ENCODE data around the gene NOL6. TPM values are rescaled to one million over a fixed set of nuclear protein-coding genes. Genes with fewer than 3 reads are reported as not detected.

NOL6 gene
- total and polyA plus RNA-seq, 2 of the 13 experiments (the other 11 are each of a cell fraction or from before 2014, with no cell fraction given): 17.0 to 30.2 TPM

- no TSS peak for BruUV-seq (replicated peaks)
- peak overlapping the region; percentile 40; the same call in 1 of the 2 replicates for H3K4me2 ChIP-seq (ENCODE audit: low read depth, low read length)
- POLR2A ChIA-PET: interaction anchor here (1.2 to 2.3 kb wide), 5 partner anchors 10 to 49 kb away, joined by 5 to 10 read pairs (median 9); partner anchors contain the start of gene NOL6
- FAIRE-seq (peak; percentile 54), DNase-seq (ENCODE audit: low spot score) (peak; percentile 73), ATAC-seq (peak; percentile 89)
- CTCF ChIA-PET (ENCODE audit: low intra/inter-chr PET ratio, low total read pairs): interaction anchor here (1.2 to 2.7 kb wide), 3 partner anchors 14 to 78 kb away, joined by 5 to 21 read pairs (median 11); partner anchors contain the start of gene AQP7
- H2AFZ ChIP-seq (ENCODE audit: low read length): no peak overlapping the region
- intact Hi-C loops (cut with micrococcal nuclease; ENCODE audit: unreplicated experiment): loop anchor here (2.0 kb wide), 1 partner anchor 38 kb away; no protein-coding TSS in a partner anchor
- H3K9me3 ChIP-seq (ENCODE audit: low read length): no peaks in the 10 kb centered on the region
- H3K9ac ChIP-seq (ENCODE audit: insufficient read depth, low read depth, low read length): no peak overlapping the region
- WGBS (ENCODE audit: low lambda C conversion rate): 0% methylated on average over 2 of the region's 7 CpGs
- in situ Hi-C loops (cut with HindIII; ENCODE audit: extremely low pct_ligation_motif_present, low pct_unique_long_range_greater_than_20kb): no loop called here
- no peaks in the 10 kb centered on the region for H3K79me2 ChIP-seq (ENCODE audit: insufficient read depth, low read length)
- H3K27me3 ChIP-seq (ENCODE audit: control insufficient read depth in 1 of 2, insufficient read depth in 2 of 2, low read length in 2 of 2): peaks cover 1 to 19% of the 10 kb centered on the region in 2 experiments; a peak in 4 of 5 replicates
- no peaks in the 10 kb centered on the region for H3K36me3 ChIP-seq (replicated peaks in 1 of 2; ENCODE audit: control insufficient read depth in 1 of 2, insufficient read depth in 2 of 2, low read length in 2 of 2)
- no peak overlapping the region; a peak in 1 of 6 replicates for H3K4me3 ChIP-seq (replicated peaks in 1 of 3; ENCODE audit: insufficient read depth in 1 of 3, low read depth in 2 of 3, low read length in 3 of 3)
- no peaks in the 10 kb centered on the region for H4K20me1 ChIP-seq (ENCODE audit: insufficient read depth, low read length)
- H3K4me1 ChIP-seq (ENCODE audit: insufficient read depth, low read length): peaks cover 33% of the 10 kb centered on the region
- H3K27ac ChIP-seq (ENCODE audit: extremely low read length, insufficient read depth, low read length): no peak overlapping the region
- no peak for TF ChIP-seq SUZ12 (IDR thresholded peaks at IDR 0.05; ENCODE audit: low read depth, low read length)
- TF ChIP-seq ETV6 (CRISPR knock-in tag; conservative IDR thresholded peaks at IDR 0.05): no peak
- TF ChIP-seq, protein P1, sequence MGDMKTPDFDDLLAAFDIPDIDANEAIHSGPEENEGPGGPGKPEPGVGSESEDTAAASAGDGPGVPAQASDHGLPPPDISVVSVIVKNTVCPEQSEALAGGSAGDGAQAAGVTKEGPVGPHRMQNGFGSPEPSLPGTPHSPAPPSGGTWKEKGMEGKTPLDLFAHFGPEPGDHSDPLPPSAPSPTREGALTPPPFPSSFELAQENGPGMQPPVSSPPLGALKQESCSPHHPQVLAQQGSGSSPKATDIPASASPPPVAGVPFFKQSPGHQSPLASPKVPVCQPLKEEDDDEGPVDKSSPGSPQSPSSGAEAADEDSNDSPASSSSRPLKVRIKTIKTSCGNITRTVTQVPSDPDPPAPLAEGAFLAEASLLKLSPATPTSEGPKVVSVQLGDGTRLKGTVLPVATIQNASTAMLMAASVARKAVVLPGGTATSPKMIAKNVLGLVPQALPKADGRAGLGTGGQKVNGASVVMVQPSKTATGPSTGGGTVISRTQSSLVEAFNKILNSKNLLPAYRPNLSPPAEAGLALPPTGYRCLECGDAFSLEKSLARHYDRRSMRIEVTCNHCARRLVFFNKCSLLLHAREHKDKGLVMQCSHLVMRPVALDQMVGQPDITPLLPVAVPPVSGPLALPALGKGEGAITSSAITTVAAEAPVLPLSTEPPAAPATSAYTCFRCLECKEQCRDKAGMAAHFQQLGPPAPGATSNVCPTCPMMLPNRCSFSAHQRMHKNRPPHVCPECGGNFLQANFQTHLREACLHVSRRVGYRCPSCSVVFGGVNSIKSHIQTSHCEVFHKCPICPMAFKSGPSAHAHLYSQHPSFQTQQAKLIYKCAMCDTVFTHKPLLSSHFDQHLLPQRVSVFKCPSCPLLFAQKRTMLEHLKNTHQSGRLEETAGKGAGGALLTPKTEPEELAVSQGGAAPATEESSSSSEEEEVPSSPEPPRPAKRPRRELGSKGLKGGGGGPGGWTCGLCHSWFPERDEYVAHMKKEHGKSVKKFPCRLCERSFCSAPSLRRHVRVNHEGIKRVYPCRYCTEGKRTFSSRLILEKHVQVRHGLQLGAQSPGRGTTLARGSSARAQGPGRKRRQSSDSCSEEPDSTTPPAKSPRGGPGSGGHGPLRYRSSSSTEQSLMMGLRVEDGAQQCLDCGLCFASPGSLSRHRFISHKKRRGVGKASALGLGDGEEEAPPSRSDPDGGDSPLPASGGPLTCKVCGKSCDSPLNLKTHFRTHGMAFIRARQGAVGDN (CRISPR knock-in tag; IDR thresholded peaks at IDR 0.05): peak; percentile 55
- peak; percentile 87 for TF ChIP-seq FOSL2 (CRISPR knock-in tag; IDR thresholded peaks at IDR 0.05)
- TF ChIP-seq HMG20B (CRISPR knock-in tag; conservative IDR thresholded peaks at IDR 0.05): no peak
- TF ChIP-seq, protein P2, sequence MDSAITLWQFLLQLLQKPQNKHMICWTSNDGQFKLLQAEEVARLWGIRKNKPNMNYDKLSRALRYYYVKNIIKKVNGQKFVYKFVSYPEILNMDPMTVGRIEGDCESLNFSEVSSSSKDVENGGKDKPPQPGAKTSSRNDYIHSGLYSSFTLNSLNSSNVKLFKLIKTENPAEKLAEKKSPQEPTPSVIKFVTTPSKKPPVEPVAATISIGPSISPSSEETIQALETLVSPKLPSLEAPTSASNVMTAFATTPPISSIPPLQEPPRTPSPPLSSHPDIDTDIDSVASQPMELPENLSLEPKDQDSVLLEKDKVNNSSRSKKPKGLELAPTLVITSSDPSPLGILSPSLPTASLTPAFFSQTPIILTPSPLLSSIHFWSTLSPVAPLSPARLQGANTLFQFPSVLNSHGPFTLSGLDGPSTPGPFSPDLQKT (CRISPR knock-in tag; IDR thresholded peaks at IDR 0.05; ENCODE audit: borderline replicate concordance): no peak
- no peak for TF ChIP-seq EED (CRISPR knock-in tag; IDR thresholded peaks at IDR 0.05)
- peak; percentile 29; the same call in 1 of the 2 replicates for TF ChIP-seq ZNF556 (CRISPR knock-in tag; IDR thresholded peaks at IDR 0.05; ENCODE audit: borderline replicate concordance)
- TF ChIP-seq E2F2 (CRISPR knock-in tag; IDR thresholded peaks at IDR 0.05; ENCODE audit: borderline replicate concordance): no peak
- TF ChIP-seq, protein P3, sequence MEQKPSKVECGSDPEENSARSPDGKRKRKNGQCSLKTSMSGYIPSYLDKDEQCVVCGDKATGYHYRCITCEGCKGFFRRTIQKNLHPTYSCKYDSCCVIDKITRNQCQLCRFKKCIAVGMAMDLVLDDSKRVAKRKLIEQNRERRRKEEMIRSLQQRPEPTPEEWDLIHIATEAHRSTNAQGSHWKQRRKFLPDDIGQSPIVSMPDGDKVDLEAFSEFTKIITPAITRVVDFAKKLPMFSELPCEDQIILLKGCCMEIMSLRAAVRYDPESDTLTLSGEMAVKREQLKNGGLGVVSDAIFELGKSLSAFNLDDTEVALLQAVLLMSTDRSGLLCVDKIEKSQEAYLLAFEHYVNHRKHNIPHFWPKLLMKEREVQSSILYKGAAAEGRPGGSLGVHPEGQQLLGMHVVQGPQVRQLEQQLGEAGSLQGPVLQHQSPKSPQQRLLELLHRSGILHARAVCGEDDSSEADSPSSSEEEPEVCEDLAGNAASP (CRISPR knock-in tag; IDR thresholded peaks at IDR 0.05; ENCODE audit: borderline replicate concordance): no peak
- TF ChIP-seq, protein P4, sequence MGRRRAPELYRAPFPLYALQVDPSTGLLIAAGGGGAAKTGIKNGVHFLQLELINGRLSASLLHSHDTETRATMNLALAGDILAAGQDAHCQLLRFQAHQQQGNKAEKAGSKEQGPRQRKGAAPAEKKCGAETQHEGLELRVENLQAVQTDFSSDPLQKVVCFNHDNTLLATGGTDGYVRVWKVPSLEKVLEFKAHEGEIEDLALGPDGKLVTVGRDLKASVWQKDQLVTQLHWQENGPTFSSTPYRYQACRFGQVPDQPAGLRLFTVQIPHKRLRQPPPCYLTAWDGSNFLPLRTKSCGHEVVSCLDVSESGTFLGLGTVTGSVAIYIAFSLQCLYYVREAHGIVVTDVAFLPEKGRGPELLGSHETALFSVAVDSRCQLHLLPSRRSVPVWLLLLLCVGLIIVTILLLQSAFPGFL (CRISPR knock-in tag; IDR thresholded peaks at IDR 0.05): no peak
- TF ChIP-seq ASH2L (IDR thresholded peaks at IDR 0.05; ENCODE audit: insufficient read length, low read depth, low read length): no peak
- TF ChIP-seq ZSCAN5A (CRISPR knock-in tag; IDR thresholded peaks at IDR 0.05; ENCODE audit: borderline replicate concordance): no peak
Observed at GRCh38 chr9:33452828-33453271, 20.9 kb downstream of the NOL6 start.

Data from HepG2 (cell line).